Mammary epithelial cell (primary cell): ENCODE results near the gene CAMKV.

Source experiments
- EZH2 ChIP-seq: IDR thresholded peaks from 2 replicates; pipeline ENCODE4 v1.6.1; 2012; ENCODE audit warnings: low read length, inconsistent platforms, borderline replicate concordance
- TF ChIP-seq, protein P1 (sequence below), 2 donors: IDR thresholded peaks in 1 of 2; conservative IDR thresholded peaks in 1 of 2; 2 replicates each; pipeline ENCODE4 v1.5.1; 2011 to 2012; ENCODE audit warnings: inconsistent platforms in 2 of 2, low read length in 2 of 2, mild to moderate bottlenecking in 2 of 2, control low read depth in 1 of 2, low read depth in 1 of 2; ENCODE audit not compliant: insufficient read depth in 1 of 2; ENCODE audit errors: extremely low read depth in 1 of 2

DNA sequence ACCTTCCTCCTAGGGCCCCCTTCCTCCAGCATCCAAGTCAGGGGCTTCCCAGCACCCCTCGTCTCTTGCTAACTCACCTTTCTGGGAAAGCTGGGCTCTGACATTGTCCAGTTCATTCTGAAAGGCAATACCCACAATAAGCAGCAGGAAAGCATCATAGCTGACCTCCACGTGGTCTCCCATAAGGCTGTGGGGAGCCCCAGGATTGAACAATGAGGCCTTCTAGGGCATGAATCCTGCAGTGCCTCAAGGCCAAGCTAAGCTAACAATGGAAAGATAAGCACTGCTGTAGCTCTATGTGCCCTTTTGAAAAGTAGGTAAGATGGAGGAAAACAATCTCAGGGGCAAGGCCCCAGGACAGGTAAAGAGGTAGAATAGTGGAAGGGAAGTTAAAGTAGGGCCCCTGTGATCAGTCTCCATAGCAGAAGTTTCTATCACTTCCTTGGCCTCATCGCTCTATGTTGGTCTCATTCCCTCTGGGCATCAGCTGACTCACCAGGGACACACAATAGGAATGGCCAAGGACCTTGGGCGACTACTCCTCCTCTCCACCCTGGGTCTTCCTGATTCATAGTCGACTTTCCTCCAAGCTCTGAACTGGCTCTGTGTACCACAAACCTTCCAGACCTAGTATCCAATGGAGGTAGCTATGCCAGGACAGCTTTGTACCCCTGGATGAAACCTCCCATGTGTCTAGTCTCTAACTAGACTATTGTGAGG lies 25.1 kb downstream of the CAMKV start:
- TF ChIP-seq, protein P1, sequence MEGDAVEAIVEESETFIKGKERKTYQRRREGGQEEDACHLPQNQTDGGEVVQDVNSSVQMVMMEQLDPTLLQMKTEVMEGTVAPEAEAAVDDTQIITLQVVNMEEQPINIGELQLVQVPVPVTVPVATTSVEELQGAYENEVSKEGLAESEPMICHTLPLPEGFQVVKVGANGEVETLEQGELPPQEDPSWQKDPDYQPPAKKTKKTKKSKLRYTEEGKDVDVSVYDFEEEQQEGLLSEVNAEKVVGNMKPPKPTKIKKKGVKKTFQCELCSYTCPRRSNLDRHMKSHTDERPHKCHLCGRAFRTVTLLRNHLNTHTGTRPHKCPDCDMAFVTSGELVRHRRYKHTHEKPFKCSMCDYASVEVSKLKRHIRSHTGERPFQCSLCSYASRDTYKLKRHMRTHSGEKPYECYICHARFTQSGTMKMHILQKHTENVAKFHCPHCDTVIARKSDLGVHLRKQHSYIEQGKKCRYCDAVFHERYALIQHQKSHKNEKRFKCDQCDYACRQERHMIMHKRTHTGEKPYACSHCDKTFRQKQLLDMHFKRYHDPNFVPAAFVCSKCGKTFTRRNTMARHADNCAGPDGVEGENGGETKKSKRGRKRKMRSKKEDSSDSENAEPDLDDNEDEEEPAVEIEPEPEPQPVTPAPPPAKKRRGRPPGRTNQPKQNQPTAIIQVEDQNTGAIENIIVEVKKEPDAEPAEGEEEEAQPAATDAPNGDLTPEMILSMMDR (conservative IDR thresholded peaks at IDR 0.05 in 1 of 2, IDR thresholded peaks at IDR 0.05 in 1 of 2; ENCODE audit: extremely low read depth in 1 of 2, insufficient read depth in 1 of 2, low read depth in 1 of 2, low read length in 2 of 2) = no peak
- no peak for TF ChIP-seq EZH2
